NCI-H524 (cell line): Measurements from ENCODE around the gene ABHD8.

Source experiments
- DNase-seq, 2 experiments: peaks; one replicate each; lab custom pipeline; 2025; lab: John Stamatoyannopoulos, UW

Gene ABHD8

GRCh38 chr19:17321655-17322489 is 18.6 kb upstream of the ABHD8 start:
- DNase-seq, result no peak

- no peak for DNase-seq
Measured at GRCh38 chr19:17320435-17320834, 17.2 kb upstream of the ABHD8 start.

- DNase-seq, result no peak
Measured at GRCh38 chr19:17319473-17320238, 16.4 kb upstream of the ABHD8 start.

GRCh38 chr19:17318966-17319365 is 15.7 kb upstream of the ABHD8 start:
- DNase-seq, result no peak

GRCh38 chr19:17314007-17314593 is 10.9 kb upstream of the ABHD8 start:
- no peak for DNase-seq

GRCh38 chr19:17312189-17313113 is 9.2 kb upstream of the ABHD8 start:
- DNase-seq, result no peak

- DNase-seq, result no peak
Measured at GRCh38 chr19:17311455-17312188, 8.4 kb upstream of the ABHD8 start.

GRCh38 chr19:17309965-17310461 is 6.8 kb upstream of the ABHD8 start:
- DNase-seq, result no peak

- DNase-seq, result peak; percentile 99 to 100
Measured at GRCh38 chr19:17309198-17309964, 6.2 kb upstream of the ABHD8 start, which contains the start of gene DDA1. Gene DDA1, plus strand, starts transcription at chr19:17309563. Its CDS starts 92 bp downstream, at chr19:17309655.

- no peak for DNase-seq
Measured at GRCh38 chr19:17307876-17308377, 4.7 kb upstream of the ABHD8 start.

GRCh38 chr19:17306285-17306714 is 3.1 kb upstream of the ABHD8 start:
- DNase-seq, result peak in 1 of 2 experiments; percentile 55

GRCh38 chr19:17305517-17306284 is 2.5 kb upstream of the ABHD8 start, which contains the start of gene MRPL34:
Gene MRPL34, plus strand, starts transcription at chr19:17305872. Its CDS starts 21 bp downstream, at chr19:17305893.
- DNase-seq, result peak; percentile 100

GRCh38 chr19:17305216-17305516 is 1.9 kb upstream of the ABHD8 start:
- no peak for DNase-seq

GRCh38 chr19:17304386-17305215 is 1.4 kb upstream of the ABHD8 start:
- no peak for DNase-seq

- peak in 1 of 2 experiments; percentile 27 for DNase-seq
Measured at GRCh38 chr19:17303940-17304267, 679 bp upstream of the ABHD8 start.

- peak in 1 of 2 experiments; percentile 62 for DNase-seq
Measured at GRCh38 chr19:17302391-17303166, 646 bp downstream of the ABHD8 start.

GRCh38 chr19:17300992-17301619 is 2.1 kb downstream of the ABHD8 start:
- no peak for DNase-seq
